ENCODE data around the gene RINT1. TPM values are rescaled to one million over a fixed set of nuclear protein-coding genes. Genes with fewer than 3 reads are reported as not detected.

RINT1 gene
- polyA plus RNA-seq, 4 donors, result 20.2 to 25.1 (median 24.7) TPM

- DNase-seq (ENCODE audit: low read depth in 4 of 4, low spot score in 3 of 4), result no peak
Observed at GRCh38 chr7:105530546-105530945, 1.5 kb upstream of the RINT1 start.

DNA sequence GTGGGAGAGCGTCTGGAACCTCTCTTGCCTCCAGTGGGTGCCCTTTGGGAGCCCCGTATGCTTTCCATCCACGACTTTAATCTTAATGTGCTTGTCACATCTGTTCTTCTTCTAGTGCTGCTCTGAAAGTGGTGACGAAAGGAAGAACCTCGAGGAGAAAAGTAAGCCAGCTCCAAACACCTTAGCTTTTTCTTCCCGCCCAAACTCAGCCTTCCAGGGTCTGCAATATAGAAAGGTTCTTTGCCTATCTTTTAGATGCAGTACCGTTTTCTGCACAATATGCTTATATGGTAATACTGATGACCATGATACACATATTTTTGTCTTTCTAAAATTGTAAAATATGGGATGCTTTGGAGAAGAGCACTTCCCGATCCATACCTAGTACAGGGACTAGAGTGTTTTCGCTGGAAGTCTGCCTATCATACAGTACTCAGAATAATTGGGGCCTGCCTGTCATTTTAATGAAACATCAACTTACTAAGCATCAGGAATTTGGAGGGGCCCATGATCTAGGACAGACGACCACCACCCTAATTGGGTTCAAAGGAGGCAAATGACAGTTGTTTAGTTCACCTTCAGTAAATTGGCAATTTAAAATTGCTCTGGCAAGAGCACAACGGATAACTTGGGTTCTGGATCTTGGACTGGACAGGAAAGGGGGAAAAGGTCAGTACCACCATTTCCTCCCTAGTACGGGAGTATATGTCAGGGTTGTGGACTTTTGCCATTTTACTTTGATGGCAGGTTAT is 884 bp downstream of the RINT1 start:
- DNase-seq (ENCODE audit: low read depth in 4 of 4, low spot score in 3 of 4), result no peak

GRCh38 chr7:105538339-105538738 is 6.3 kb downstream of the RINT1 start:
- no peak for DNase-seq (ENCODE audit: low read depth in 4 of 4, low spot score in 3 of 4)

GRCh38 chr7:105559926-105560325 is 27.9 kb downstream of the RINT1 start:
- no peak for DNase-seq (ENCODE audit: low read depth in 4 of 4, low spot score in 3 of 4)

DNA sequence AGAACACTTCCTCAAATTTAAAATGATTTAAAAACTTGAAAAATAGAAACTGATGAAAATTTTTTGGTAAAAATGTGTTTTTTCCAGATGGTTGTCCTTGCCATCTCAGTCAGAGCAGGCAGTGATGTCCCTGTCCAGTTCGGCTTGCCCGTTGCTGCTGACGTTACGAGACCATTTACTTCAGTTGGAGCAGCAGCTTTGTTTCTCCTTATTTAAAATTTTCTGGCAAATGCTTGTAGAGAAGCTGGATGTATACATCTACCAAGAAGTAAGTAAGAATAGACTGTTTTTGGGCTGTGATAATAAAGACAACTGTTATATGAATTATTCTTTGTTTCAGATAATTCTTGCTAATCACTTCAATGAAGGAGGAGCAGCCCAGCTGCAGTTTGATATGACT is 33.2 kb downstream of the RINT1 start:
- DNase-seq (ENCODE audit: low read depth in 4 of 4, low spot score in 3 of 4), result no peak

GRCh38 chr7:105567024-105567423 is 35.0 kb downstream of the RINT1 start:
- no peak for DNase-seq (ENCODE audit: low read depth in 4 of 4, low spot score in 3 of 4)

GRCh38 chr7:105567821-105568220 is 35.8 kb downstream of the RINT1 start:
- DNase-seq (ENCODE audit: low read depth in 4 of 4, low spot score in 3 of 4), result no peak

GRCh38 chr7:105571891-105572290 is 39.9 kb downstream of the RINT1 start:
- DNase-seq (ENCODE audit: low read depth in 4 of 4, low spot score in 3 of 4), result no peak

DNA sequence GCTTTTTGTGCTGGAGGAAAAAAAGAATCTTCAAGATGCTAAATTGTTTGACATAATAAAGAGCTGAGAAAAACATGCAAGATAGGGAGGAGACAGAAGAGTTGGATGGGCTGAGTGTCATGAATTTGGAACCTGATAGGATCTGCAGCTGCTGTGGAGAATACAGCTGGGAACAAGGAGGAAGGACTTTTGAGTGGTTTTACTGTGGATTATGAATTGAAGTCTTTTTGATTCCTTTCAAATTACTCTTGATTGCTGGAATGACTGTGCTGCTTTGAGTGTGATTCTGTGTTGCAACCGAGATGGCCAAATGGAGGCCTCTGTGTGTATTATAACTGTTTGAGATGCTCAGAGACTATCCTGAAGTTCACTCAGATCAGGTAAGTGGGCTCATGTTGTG is 45.2 kb downstream of the RINT1 start:
- no peak for DNase-seq (ENCODE audit: low read depth in 4 of 4, low spot score in 3 of 4)

DNA sequence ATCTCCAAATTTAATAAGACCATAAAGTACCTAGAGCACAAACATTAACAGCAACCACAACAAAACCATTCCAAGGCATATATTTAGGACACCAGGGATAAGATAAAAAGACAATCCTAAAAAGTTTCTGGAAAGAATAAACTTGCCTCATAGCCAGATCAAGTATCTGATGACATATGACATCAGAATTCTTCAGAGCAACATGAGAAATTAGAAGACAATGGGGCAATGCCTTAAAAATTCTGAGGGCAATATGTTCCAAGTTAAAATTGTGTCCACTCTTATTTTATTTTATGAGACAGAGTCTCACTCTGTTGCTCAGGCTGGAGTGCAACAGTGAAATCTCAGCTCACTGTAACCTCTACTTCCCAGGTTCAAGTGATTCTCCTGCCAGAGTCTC is 46.5 kb downstream of the RINT1 start:
- DNase-seq (ENCODE audit: low read depth in 4 of 4, low spot score in 3 of 4), result no peak

DNA sequence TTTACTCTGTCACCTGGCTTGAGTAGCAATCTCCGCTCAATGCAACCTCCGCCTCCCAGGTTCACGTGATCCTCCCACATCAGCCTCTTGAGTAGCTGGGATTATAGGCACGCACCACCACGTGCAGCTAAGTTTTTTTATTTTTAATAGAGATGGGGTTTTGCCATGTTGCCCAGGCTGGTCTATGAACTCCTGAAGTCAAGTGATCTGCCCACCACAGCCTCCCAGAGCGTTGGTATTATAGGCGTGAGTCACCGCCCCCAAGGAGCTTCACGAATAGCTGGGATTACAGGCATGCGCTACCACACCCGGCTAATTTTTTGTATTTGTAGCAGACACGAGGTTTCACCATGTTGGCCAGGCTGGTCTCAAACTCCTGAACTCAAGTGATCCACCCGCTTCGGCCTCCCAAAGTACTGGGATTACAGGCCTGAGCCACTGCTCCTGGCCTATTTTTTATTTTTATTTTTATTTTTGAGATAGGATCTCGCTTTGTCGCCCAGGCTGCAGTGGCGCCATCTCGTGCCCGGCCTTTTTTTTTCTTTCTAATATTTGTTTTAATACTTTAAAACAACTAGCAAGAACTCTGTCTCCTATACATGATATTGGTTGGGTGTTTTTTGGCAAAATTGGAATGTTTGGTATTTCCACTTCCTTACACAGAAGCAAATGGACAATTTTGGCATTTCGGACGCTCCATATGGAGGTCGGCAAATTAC is 48.2 kb downstream of the RINT1 start:
- no peak for DNase-seq (ENCODE audit: low read depth in 4 of 4, low spot score in 3 of 4)

- peak; percentile 49 to 69 (median 56) for DNase-seq (ENCODE audit: low read depth in 4 of 4, low spot score in 3 of 4)
Observed at GRCh38 chr7:105581066-105581811, 49.2 kb downstream of the RINT1 start, which contains the start of gene EFCAB10. Gene EFCAB10, minus strand, starts transcription at chr7:105581493. Its CDS starts 30 bp downstream, at chr7:105581463.

- no peak for DNase-seq (ENCODE audit: low read depth in 4 of 4, low spot score in 3 of 4)
Observed at GRCh38 chr7:105583061-105583460, 51.1 kb downstream of the RINT1 start.

GRCh38 chr7:105584165-105584564 is 52.2 kb downstream of the RINT1 start:
- DNase-seq (ENCODE audit: low read depth in 4 of 4, low spot score in 3 of 4), result no peak

GRCh38 chr7:105585850-105586500 is 54.0 kb downstream of the RINT1 start:
- DNase-seq (ENCODE audit: low read depth in 4 of 4, low spot score in 3 of 4), result no peak

GRCh38 chr7:105587909-105588635 is 56.1 kb downstream of the RINT1 start:
- no peak for DNase-seq (ENCODE audit: low read depth in 4 of 4, low spot score in 3 of 4)

- DNase-seq (ENCODE audit: low read depth in 4 of 4, low spot score in 3 of 4), result peak in 3 of 4 donors; percentile 23 to 42 (median 33)
Observed at GRCh38 chr7:105589356-105590077, 57.5 kb downstream of the RINT1 start.

GRCh38 chr7:105590793-105591192 is 58.8 kb downstream of the RINT1 start:
- no peak for DNase-seq (ENCODE audit: low read depth in 4 of 4, low spot score in 3 of 4)

GRCh38 chr7:105591522-105591921 is 59.5 kb downstream of the RINT1 start:
- no peak for DNase-seq (ENCODE audit: low read depth in 4 of 4, low spot score in 3 of 4)
